Uterus (tissue), 2 donors: Measurements from ENCODE around the gene KPNA4.

Experiments used
- POLR2A ChIP-seq, 2 donors: fragments of 450-650 bp; IDR thresholded peaks; one replicate each; pipeline ENCODE4 v1.6.1; 2016; ENCODE audit warnings: antibody characterized with exemption in 2 of 2, mild to moderate bottlenecking in 1 of 2, moderate library complexity in 1 of 2
- TF ChIP-seq, protein P1 (sequence below), 4 experiments: fragments of 200-600 bp in 2 of 4; fragments of 450-650 bp in 2 of 4; sonication (generic) in 2 of 4; IDR thresholded peaks; one replicate each; pipeline ENCODE4 v1.5.1; 2016 to 2019; ENCODE audit warnings: antibody characterized with exemption in 4 of 4, mild to moderate bottlenecking in 2 of 4, moderate library complexity in 1 of 4

GRCh38 chr3:160470181-160470580 lies 95.2 kb downstream of the KPNA4 start:
- TF ChIP-seq, protein P1, sequence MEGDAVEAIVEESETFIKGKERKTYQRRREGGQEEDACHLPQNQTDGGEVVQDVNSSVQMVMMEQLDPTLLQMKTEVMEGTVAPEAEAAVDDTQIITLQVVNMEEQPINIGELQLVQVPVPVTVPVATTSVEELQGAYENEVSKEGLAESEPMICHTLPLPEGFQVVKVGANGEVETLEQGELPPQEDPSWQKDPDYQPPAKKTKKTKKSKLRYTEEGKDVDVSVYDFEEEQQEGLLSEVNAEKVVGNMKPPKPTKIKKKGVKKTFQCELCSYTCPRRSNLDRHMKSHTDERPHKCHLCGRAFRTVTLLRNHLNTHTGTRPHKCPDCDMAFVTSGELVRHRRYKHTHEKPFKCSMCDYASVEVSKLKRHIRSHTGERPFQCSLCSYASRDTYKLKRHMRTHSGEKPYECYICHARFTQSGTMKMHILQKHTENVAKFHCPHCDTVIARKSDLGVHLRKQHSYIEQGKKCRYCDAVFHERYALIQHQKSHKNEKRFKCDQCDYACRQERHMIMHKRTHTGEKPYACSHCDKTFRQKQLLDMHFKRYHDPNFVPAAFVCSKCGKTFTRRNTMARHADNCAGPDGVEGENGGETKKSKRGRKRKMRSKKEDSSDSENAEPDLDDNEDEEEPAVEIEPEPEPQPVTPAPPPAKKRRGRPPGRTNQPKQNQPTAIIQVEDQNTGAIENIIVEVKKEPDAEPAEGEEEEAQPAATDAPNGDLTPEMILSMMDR (IDR thresholded peaks at IDR 0.05), result no peak
- TF ChIP-seq POLR2A (IDR thresholded peaks at IDR 0.05), result no peak
